SU-DHL-6 (cell line): Measurements from ENCODE around the gene PDZD7.
"Not testable (repeated sequence)": the region's sequence is repeated elsewhere in the genome, so short reads cannot be mapped to it uniquely, and the experiment has no call there.

ENCODE experiments used
- H2AFZ ChIP-seq: fragments of 200-600 bp; sonication (generic); 2 replicates; pipeline ENCODE4 v1.6.1; 2014; ENCODE audit warnings: low read depth, mild to moderate bottlenecking, moderate library complexity, mixed read lengths, antibody characterized with exemption, low read length; ENCODE audit not compliant: severe bottlenecking
- H3F3A ChIP-seq: fragments of 200-600 bp; shearing (Covaris generic); 2 replicates; pipeline ENCODE4 v1.6.0; 2016; ENCODE audit warnings: antibody characterized with exemption, mild to moderate bottlenecking; ENCODE audit not compliant: insufficient read depth
- H3K27ac ChIP-seq: fragments of 200-600 bp; sonication (generic); 2 replicates; pipeline ENCODE4 v1.5.1; 2016; ENCODE audit warnings: low read depth, mild to moderate bottlenecking, low read length, moderate library complexity, mixed read lengths
- H3K27me3 ChIP-seq: fragments of 200-600 bp; sonication (generic), shearing (Covaris generic); 2 replicates; pipeline ENCODE4 v1.6.0; 2014; ENCODE audit warnings: mild to moderate bottlenecking, low read length
- H3K36me3 ChIP-seq: fragments of 200-600 bp; sonication (generic); 2 replicates; pipeline ENCODE4 v1.6.1; 2014; ENCODE audit warnings: mild to moderate bottlenecking, low read length, mixed read lengths
- H3K4me2 ChIP-seq: fragments of 300-600, 200-600 bp; shearing (Covaris generic), sonication (generic); 2 replicates; pipeline ENCODE4 v1.6.0; 2014; ENCODE audit warnings: low read length, low read depth, mild to moderate bottlenecking; ENCODE audit not compliant: poor library complexity, severe bottlenecking
- H3K4me3 ChIP-seq: fragments of 200-600 bp; sonication (generic); 2 replicates; pipeline ENCODE4 v1.5.1; 2014; ENCODE audit warnings: antibody characterized with exemption, low read length, mild to moderate bottlenecking, mixed read lengths; ENCODE audit not compliant: insufficient read depth, poor library complexity, severe bottlenecking
- H3K79me2 ChIP-seq: fragments of 200-600 bp; sonication (generic); 2 replicates; pipeline ENCODE4 v1.6.1; 2014; ENCODE audit warnings: mild to moderate bottlenecking, low read length, moderate library complexity; ENCODE audit not compliant: insufficient read depth
- H3K9ac ChIP-seq: fragments of 200-600 bp; sonication (generic); 2 replicates; pipeline ENCODE4 v1.7.0; 2014; ENCODE audit warnings: mild to moderate bottlenecking, low read length
- H3K9me2 ChIP-seq: fragments of 200-600 bp; sonication (generic); replicated peaks from 2 replicates; pipeline ENCODE4 v1.6.1; 2014; ENCODE audit warnings: low read length; ENCODE audit not compliant: insufficient read depth
- H3K9me3 ChIP-seq: fragments of 200-600 bp; sonication (generic); 2 replicates; pipeline ENCODE4 v1.6.1; 2014; ENCODE audit warnings: low read length, mixed read lengths; ENCODE audit not compliant: insufficient read depth
- H4K20me1 ChIP-seq: fragments of 200-600 bp; sonication (generic); 2 replicates; pipeline ENCODE4 v1.6.1; 2014; ENCODE audit warnings: low read depth, mild to moderate bottlenecking, antibody characterized with exemption, low read length, moderate library complexity, mixed read lengths
- CTCF ChIP-seq: fragments of 200-600 bp; sonication (generic); IDR thresholded peaks from one replicate; pipeline ENCODE4 v1.5.1; 2017; ENCODE audit warnings: antibody characterized with exemption, mild to moderate bottlenecking, low read length, moderate library complexity; ENCODE audit not compliant: insufficient read depth, poor library complexity, severe bottlenecking
- EZH2phosphoT487 ChIP-seq: fragments of 200-600 bp; sonication (generic), shearing (Covaris generic); conservative IDR thresholded peaks from 2 replicates; pipeline ENCODE4 v1.6.1; 2018; ENCODE audit warnings: mild to moderate bottlenecking, antibody characterized with exemption, low read length, moderate library complexity, mixed read lengths

The PDZD7 gene

GRCh38 chr10:100977436-100977835 lies 53.5 kb downstream of the PDZD7 start:
- Histone ChIP-seq H4K20me1 (no peaks in the 10 kb centered on the region), H3K79me2 (no peaks in the 10 kb centered on the region), H3K9me2 (no peaks in the 10 kb centered on the region)

GRCh38 chr10:100976906-100977305 lies 54.0 kb downstream of the PDZD7 start:
- Histone ChIP-seq H3K27ac (no peak overlapping the region), H3K27me3 (no peaks in the 10 kb centered on the region), H3K4me3 (no peak overlapping the region), H3K9me2 (no peaks in the 10 kb centered on the region), H3K9ac (no peak overlapping the region), H3K36me3 (no peaks in the 10 kb centered on the region), H3K4me2 (no peak overlapping the region), H3K79me2 (no peaks in the 10 kb centered on the region), H3K9me3 (no peaks in the 10 kb centered on the region), H3F3A (no peaks in the 10 kb centered on the region), H4K20me1 (no peaks in the 10 kb centered on the region), H2AFZ (no peak overlapping the region)
- TF ChIP-seq CTCF (no peak), EZH2phosphoT487 (no peak)

More at GRCh38 chr10:100977436-100977835, 53.5 kb downstream of the PDZD7 start:
- Histone ChIP-seq H2AFZ (no peak overlapping the region), H3K27ac (no peak overlapping the region), H3K36me3 (no peaks in the 10 kb centered on the region), H3K9ac (no peak overlapping the region), H3K9me3 (no peaks in the 10 kb centered on the region), H3K4me3 (no peak overlapping the region), H3K4me2 (no peak overlapping the region), H3K27me3 (no peaks in the 10 kb centered on the region), H3F3A (no peaks in the 10 kb centered on the region)
- TF ChIP-seq CTCF: no peak
- no peak for TF ChIP-seq EZH2phosphoT487

- not testable (repeated sequence) for H3K79me2 ChIP-seq, H3F3A ChIP-seq, H2AFZ ChIP-seq
These were observed 55.5 kb downstream of the PDZD7 start for GRCh38 chr10:100975397-100975796.

GRCh38 chr10:100972904-100973535 lies 57.9 kb downstream of the PDZD7 start:
- no peak overlapping the region for H3K27ac ChIP-seq
- H2AFZ ChIP-seq: no peak overlapping the region
- TF ChIP-seq CTCF: no peak
- no peaks in the 10 kb centered on the region for H3K27me3 ChIP-seq
- no peak overlapping the region for H3K4me3 ChIP-seq
- no peaks in the 10 kb centered on the region for H3K9me3 ChIP-seq
- H3K9ac ChIP-seq: no peak overlapping the region
- H3K79me2 ChIP-seq: no peaks in the 10 kb centered on the region
- no peaks in the 10 kb centered on the region for H3K36me3 ChIP-seq
- H3K4me2 ChIP-seq: no peak overlapping the region
- no peaks in the 10 kb centered on the region for H4K20me1 ChIP-seq
- no peaks in the 10 kb centered on the region for H3F3A ChIP-seq
- H3K9me2 ChIP-seq: no peaks in the 10 kb centered on the region

More at GRCh38 chr10:100975397-100975796, 55.5 kb downstream of the PDZD7 start:
- H3K27ac ChIP-seq, H3K9me3 ChIP-seq, H3K9ac ChIP-seq, H4K20me1 ChIP-seq, H3K4me2 ChIP-seq, H3K4me3 ChIP-seq, H3K9me2 ChIP-seq, H3K36me3 ChIP-seq, H3K27me3 ChIP-seq: not testable (repeated sequence)
